GM19328 (cell line): Measurements from ENCODE around the gene WNT3A.
"Not testable (repeated sequence)": the region's sequence is repeated elsewhere in the genome, so short reads cannot be mapped to it uniquely, and the experiment has no call there.

ENCODE experiments used
- ATAC-seq: cut with Tn5 transposase; IDR thresholded peaks from one replicate; pipeline ENCODE4 v1.9.1; 2021; ENCODE audit warnings: mild to moderate bottlenecking, moderate library complexity; ENCODE audit not compliant: unreplicated experiment

Gene WNT3A, protein sequence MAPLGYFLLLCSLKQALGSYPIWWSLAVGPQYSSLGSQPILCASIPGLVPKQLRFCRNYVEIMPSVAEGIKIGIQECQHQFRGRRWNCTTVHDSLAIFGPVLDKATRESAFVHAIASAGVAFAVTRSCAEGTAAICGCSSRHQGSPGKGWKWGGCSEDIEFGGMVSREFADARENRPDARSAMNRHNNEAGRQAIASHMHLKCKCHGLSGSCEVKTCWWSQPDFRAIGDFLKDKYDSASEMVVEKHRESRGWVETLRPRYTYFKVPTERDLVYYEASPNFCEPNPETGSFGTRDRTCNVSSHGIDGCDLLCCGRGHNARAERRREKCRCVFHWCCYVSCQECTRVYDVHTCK

DNA sequence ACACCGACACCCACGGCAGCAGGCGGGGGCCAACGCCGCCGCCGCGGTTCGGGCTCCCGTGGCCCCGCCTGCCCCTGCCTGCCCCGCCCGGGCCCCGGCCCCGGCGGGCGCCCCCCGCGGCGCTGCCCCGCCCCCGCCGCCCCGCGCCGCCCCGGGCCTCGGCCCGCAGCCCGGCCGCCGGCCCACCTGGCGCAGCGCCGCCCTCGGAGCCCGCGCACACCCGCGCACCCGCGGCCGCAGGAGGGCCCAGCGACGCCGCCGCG is at the start of gene WNT3A:
WNT3A (plus strand) TSS at position 213 of the 263 bp plus-strand sequence. CDS start 131 bp downstream, outside the sequence.
- no peak for ATAC-seq

DNA sequence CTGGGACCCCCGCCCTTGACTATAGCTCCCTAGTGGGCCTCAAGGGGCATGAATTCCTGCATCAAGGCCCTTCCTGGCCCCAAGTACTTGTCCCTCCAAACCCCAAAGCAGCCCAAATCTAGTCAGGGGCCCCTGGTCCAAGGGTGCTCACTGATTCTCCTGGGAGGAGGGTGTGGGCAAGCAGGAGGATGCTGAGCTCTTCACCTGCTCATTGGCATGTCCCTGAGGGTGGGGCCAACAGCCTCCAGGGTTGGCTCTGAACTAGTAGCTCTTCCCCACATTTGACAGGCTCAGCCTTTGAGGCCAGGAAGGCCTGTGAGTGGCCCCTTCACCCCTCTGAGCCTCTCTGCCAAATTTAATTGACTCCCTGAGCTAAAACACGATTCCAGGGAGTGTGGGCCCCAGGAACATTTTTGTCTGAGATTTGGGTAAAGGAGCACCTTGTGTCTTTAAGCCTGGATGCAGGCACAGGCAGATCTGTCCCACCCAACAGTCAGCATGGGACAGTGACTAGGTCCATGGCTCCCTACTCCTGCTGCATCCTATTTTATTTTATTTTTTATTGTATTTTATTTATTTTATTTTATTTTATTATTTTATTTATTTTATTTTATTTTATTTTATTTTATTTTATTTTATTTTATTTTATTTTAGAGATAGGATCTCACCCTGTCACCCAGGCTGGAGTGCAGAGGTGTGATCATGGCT is 48.0 kb upstream of the WNT3A start:
- ATAC-seq: no peak

DNA sequence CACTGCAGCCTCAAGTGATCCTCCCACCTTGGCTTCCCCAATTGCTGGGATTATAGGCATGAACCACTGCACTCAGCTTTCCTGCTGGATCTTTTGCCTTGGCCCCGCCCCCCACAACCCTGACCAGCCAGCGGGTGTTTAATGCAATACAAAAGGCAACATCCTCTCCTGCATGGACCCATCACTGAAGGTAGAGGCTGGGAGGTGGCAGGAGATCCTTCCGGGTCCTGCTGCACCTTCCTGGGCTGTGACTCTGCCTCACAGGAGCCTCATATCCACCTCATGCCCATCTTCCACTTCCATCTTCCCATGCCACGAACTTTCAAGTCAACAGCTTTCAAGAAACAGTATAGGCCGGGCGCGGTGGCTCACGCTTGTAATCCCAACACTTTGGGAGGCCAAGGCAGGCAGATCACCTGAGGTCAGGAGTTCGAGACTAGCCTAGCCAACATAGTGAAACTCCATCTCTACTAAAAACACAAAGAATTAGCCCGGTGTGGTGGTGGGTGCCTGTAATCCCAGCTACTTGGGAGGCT is 47.4 kb upstream of the WNT3A start:
- no peak for ATAC-seq

DNA sequence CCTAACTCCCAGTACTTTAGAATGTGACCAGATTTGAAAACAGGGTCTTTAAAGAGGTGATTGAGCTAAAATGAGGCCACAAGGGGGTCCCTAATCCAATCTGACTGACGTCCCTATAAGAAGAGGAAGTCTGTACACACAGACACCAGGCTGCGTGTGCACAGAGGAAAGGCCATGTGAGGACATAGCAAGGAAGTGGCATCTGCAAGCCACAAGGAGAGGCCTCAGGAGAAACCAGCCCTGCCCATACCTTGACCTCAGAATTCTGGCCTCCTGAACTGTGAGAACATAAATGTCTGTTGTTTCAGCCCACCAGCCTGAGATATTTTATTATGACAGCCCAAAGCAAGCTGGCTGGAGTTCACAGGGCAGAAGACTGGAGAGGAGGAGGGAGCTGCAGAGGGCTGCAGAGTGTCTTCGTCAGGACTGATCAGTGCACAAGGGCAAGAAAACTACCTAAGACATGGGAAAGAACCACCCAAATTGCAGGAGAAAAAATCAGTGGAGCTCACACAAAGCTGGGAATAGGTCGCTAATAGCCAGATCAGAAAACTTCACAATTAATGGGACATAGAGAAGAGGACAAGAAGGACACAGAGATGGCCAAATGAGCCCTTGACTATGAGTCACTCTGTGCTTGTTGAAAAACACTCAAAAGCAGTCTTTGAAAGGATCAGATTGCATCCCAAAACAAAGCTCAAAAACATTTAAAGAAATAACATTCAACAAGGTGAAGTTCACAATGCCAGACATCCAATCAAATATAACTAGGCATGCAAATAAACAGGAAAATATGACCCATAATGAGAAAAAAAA is 44.9 kb upstream of the WNT3A start:
- ATAC-seq: no peak

DNA sequence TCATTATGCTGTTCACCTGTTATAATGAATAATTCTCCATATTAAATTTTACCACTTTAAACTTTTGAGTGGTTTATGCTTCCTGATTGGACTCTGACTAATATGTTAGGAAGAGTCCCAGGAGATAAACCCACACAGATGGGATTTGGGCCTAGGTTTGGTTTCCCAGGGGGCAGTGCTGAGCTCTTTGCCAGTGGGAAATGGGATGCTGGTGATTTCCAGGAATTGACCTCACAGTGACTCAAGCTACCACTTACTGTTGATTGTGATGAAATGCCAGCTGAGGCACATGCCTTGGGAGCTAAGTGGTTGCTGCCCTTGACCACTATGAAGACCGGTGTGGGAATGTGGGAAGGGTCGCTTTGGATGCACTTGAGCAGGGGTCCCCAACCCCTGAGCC is 40.1 kb upstream of the WNT3A start:
- not testable (repeated sequence) for ATAC-seq

DNA sequence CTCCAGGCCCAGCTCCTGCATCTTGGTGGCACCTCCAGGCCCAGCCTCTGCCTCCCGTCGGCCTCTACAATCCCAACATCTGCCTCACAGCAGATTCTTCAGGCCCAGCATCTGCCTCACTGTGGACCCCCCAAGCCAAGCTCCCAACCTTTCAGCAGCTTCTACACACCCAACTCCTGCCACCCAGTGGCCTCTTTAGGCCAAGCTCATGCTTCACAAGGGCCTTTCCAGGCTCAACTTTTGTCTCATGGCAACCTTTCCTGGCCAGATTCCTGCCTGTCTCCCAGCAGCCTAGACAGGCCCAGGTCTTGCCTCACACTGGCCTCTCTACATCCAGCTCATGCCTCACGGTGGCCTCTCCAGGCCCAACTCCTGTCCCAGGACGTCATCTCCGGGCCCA is 39.0 kb upstream of the WNT3A start:
- ATAC-seq: not testable (repeated sequence)

DNA sequence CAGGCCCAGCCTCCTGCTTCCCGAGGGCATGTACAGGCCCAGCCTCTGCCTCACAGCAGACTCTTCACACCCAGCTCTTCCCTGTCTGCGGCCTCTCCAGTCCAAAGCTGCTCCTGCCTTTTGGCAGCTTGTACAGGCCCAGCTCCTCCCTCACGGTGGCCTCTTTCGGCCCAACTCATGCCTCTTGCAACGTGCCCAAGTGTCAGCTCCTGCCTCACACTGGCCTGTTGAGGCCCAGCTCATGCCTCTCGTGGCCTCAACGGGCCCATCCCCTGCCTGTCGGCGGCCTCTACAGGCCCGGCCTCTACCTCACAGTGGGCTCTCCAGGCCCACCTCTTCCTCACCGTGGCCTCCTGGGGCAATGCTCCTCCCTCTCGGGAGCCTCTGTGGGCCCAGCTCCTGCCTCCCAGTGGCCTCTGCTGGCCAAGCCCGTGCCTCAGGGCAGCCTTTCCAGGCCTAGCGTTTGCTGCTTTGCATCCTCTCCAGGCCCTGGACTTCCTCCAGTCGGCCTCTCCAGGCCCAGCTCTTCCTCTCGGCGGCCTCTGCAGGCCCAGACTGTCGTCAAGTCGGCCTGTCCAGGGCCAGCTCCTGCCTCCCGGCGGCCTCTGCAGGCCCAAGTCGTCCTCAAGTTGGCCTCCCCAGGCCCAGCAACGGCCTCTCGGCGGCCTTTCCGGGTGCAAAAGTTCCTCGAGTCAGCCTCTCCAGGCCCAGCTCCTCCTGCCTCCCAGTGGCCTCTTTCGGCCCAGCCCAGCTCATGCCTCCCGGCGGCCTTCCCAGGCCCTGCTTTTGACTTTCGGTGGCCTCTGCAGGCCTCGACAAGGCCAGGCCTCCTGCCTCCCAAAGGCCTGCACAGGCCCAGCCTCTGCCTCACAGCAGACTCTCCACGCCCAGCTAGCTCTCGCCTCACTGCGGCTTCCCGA is 36.5 kb upstream of the WNT3A start:
- not testable (repeated sequence) for ATAC-seq

DNA sequence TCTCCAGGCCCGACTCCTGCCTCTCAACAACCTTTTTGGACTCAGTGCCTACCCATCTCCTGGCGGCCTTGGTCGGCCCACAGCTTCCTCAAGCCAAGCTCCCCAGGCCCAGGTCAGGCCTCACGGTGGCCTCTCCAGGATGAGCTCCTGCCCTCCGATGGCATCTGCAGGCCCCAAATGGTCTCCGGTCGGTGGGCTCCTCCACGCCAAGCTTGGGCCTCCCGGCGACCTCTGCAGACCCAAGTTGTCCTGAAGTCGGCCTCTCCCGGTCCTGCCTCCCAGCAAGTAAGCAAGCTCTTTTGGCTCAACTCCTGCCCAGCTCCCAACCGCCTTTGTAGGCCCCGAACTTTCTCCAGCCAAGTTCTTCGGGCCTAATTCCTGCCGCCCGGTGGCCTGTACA is 35.6 kb upstream of the WNT3A start:
- not testable (repeated sequence) for ATAC-seq

DNA sequence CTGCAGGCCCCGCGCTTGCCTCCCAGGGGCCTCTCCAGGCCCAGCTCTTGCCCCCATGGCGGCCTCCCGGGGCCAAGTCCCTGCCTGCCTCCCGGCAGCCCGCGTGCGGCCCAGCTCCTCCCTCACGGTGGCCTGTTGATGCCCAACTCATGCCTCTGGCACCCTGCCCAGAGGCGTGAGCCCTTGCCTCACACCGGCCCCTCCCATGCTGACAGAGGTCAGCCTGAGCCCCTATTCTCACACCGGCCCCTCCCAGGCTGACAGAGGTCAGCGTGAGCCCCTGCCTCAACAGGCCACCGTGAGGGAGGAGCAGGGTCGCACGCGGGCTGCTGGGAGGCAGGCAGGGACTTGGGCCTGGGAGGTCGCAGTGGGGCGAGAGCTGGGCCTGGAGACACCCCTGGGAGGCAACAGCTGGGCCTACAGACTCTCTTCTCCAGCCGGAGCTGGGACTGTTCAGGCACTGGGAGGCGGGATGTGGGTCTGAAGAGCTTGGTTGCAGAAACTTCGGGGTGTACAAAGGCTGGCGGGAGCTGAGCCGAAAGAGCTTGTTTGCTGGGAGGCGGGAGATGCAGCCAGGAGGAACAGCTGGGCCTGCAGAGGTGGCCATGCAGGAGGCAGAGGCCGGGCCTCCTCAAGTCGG is 35.0 kb upstream of the WNT3A start:
- ATAC-seq: not testable (repeated sequence)

DNA sequence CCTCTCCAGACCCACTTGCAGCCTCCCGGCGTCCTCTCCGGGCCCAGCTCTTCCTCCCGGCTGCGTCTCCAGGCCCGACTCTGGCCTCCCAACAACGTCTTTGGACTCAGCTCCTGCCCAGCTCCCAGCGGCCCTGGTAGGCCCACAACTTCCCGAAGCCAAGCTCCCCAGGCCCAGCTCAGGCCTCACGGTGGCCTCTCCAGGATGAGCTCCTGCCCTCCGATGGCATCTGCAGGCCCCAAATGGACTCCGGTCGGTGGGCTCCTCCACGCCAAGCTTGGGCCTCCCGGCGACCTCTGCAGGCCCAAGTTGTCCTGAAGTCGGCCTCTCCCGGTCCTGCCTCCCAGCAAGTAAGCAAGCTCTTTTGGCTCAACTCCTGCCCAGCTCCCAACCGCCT is 34.5 kb upstream of the WNT3A start:
- not testable (repeated sequence) for ATAC-seq

DNA sequence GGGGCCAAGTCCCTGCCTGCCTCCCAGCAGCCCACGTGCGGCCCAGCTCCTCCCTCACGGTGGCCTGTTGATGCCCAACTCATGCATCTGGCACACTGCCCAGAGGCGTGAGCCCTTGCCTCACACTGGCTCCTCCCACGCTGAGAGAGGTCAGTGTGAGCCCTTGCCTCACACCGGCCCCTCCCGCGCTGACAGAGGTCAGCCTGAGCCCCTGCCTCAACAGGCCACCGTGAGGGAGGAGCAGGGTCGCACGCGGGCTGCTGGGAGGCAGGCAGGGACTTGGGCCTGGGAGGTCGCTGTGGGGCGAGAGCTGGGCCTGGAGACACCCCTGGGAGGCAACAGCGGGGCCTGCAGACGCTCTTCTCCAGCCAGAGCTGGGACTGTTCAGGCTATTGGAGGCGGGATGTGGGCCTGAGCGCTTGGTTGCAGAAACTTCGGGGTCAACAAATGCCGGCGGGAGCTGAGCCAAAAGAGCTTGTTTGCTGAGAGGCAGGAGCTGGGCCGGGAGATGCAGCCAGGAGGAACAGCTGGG is 33.9 kb upstream of the WNT3A start:
- not testable (repeated sequence) for ATAC-seq

DNA sequence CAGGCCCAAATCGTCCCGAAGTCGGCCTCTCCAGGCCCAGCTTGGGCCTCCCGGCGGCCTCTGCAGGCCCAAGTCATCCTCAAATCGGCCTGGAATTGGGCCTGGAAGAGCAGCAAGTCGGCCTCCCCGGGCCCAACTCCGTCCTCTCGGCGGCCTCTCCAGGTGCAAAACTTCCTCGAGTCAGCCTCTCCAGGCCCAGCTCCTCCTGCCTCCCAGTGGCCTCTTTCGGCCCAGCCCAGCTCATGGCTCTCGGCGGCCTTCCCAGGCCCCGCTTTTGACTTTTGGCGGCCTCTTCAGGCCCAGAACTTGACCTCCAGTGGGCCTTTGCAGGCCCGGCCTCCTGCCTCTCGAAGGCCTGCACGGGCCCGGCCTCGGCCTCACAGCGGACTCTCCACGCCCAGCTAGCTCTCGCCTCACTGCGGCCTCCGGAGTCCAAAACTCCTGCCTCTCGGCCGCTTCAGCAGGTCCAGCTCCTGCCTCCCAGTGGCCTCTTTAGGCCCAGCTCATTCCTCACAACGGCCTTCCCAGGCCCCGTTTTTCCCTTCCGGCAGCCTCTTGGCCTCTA is 33.0 kb upstream of the WNT3A start:
- not testable (repeated sequence) for ATAC-seq

DNA sequence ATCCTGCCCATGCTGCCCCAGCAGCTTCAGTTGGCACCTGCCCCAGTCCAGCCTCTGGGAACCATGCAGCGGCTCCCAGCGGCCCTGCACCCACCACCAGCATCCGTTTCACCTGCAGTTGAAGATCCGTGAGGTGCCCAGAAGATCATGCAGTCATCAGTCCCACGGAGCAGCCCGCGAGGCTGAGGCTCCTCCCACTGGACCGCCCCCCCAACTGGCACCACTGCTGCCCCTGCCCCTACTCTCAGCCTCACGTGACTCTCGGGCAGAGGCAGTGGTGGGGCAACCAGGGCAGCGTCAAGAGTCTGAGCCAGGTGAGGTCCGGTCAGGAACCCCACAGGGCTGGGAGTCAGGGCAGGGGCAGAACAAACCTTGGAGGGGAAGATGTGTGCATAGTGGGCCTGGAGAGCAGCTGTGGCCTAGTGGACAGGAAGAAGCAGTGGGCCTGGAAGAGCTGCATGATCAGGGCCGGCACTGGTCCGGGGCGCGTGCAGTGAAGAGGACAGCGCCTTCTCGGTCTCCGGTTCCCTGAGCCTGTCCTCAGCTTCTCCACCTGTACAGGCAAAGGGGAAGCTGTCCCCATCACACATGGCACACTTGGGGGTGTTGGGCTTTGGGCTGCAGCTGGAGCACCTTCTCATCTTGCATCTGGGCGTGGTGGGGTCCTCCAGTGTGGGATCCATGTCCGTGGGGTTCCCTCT is 31.1 kb upstream of the WNT3A start:
- ATAC-seq: not testable (repeated sequence)

DNA sequence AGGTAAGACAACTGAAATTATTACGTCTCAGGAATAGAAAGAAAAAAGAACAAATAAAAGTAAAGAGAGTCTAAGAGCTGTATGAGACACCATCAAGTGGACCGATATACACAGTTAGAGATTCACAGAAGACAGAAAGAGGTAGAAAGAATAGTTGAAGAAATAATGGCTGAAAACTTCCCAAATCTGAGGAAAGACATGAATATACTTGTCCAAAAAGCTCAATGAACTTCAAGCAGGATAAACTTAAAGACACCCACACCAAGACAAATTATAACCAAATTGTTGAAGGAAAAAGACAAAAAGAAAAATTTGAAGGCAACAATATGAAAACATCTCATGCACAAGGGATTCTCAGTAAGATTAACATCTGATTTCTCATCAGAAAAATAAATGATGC is 19.6 kb upstream of the WNT3A start:
- no peak for ATAC-seq

DNA sequence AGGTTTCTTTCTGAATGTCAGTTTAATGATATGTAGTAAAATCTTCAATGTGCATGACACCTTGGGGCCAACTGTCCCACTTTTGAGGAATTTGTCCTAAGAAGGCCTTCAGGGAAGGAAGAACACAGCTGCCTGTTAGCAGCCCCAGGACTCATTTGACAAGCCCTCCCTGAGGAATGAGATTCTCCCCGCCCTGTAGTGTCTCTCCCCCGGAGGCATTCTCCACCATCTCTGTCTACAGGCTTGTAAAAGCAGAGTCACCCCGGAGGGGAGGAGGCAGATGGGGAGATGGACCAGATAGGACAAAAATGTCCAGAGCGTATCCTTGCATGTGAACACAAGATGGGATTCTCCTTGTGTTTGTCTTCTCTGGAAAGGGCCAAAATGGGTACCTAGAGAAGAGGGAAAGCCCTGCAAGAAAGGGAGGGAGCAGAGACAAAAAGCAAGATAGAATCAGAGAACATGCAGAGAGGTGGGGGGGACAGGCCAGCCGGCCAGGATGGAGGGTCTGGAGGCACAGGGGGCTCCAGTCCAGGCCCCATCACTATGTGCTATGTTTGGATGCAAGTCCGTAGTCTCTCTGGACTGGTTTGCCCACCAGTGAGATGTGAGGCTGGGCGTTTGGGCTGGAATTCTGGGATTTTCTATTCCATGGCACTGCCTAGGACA is 12.0 kb upstream of the WNT3A start:
- ATAC-seq: no peak

DNA sequence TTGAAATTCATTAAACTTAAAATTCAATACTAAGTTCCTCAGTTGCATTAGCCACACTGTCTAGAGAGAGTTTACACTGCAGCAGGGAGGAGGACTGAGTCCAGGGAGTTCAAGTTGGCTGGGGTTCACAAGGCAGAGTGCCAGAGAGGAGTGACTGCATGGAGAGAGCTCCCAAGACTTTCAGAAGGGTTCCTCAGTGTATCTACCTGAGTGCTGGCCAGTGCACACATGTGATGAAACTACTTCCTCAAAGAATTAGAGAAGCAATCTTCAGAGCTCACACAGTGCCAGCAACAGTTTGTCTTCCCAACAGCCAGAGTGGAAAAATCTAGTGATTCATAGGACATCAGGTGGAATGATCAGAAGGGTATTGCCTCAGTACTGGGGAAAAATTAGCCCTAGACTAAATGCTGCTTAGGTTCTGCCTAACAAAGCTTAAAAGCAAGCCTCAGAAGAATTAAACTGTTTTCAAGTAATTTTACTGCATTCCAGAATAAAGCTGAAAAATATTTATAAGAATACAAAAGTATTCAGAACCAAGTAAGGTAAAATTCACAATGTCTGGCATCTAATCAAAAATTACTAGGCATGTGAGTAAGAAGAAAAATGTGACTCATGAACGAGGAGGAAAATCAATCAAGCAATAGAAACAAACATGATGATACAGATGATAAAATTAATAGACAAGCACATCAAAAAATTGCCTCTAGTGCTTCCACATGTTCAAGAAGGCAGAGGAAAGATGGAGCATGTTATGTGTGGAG is 10.4 kb upstream of the WNT3A start:
- ATAC-seq: no peak

DNA sequence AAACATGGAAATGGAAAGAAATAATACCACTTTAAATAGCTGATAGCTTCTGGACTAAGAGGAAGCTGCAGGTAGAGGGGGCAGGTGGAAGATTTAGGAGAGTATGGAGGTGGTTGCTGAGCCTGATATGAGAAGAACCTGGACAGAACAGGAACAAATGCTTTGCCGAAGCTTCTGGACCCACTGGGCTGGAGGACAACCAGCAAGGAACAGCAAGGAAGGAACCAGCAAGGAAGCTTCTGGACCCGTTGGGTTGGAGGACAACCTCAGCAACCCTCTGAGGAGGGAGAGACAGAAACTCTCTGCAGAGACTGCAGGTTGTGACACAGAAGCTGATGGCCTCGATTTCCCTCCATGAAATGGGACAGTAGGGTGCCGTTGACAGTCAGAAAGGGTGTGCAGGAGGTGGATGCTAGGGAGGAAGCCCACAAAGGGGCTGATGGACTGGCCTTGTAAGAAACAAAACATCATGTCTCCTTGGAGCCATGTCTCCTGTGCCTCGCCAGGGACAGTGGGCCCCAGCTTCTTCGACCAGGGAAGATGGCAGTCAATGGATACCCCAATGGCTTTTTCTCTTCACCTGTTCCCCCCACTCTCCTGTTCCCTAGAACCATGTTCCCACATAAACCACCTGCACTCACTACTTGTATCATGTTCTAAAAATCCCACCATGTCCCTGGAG is 8.3 kb upstream of the WNT3A start:
- no peak for ATAC-seq
